NCI-H1694 (cell line): ENCODE measurements around the gene THBS2.
"Not testable (repeated sequence)": the region's sequence is repeated elsewhere in the genome, so short reads cannot be mapped to it uniquely, and the experiment has no call there.

Source experiments
- DNase-seq: peaks from one replicate; lab custom pipeline; 2025; lab: John Stamatoyannopoulos, UW

Gene THBS2

DNA sequence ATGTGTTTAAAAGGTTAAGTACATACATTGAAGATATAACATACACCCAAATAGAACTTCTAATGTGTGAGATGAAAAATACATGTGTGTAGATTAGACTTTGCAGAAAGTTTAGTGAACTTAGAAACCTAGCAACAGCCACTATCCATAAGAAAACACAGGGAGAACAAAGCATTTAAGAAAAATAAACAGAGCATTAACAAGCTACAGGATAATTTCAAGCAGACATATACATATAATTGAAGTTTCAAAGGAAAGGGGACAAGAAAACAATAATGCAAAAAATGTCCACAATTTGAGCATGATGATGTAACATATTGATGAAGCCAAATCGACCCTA lies 18.2 kb upstream of the THBS2 start:
- no peak for DNase-seq

DNA sequence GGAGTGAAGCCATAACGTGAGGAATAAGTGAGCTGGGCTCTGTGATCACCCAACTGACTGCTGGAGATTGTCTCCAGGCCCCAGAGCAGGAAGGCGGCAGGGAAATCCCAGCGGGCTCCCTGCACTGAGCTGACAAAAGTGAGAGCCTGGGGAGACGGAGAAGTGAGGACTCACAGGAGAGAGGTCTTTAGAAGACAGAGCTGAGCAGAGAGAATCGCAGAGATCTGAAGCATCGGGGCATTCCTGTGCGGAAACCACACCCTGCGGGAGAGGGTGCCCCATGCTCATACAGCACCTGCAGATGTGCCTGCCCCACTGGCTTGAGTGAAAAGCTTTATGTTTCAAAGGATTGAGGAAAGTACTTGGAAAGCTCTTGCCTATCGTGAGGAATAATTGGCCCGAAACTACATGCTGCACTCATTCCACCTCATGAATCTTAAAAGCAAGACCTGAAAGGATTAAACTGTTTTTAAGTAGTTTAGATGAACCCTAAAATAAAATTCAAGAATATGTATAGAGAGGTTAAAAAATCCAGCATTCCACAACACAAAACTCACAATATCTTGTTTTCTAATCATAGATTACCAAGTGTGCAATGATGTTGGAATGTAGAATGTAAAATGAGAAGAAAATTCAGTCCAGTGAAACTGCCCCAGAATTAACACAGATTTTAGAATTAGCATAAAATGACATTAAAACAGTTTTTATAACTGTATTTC lies 17.7 kb upstream of the THBS2 start:
- DNase-seq: no peak

DNA sequence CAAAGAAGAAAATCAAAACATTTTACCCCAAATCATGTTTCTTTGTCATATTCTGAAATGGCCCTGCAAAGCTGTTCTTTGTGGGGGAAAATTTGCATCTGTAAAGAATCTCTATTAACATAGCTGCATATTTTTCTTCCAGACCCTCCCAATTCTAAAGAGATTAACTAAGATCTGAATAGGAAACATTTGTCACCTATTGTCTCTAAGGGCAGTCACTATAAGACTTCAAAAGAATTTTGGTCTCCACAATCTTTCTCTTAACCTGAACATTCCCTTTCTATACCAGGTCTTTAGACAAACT lies 16.4 kb upstream of the THBS2 start:
- not testable (repeated sequence) for DNase-seq

DNA sequence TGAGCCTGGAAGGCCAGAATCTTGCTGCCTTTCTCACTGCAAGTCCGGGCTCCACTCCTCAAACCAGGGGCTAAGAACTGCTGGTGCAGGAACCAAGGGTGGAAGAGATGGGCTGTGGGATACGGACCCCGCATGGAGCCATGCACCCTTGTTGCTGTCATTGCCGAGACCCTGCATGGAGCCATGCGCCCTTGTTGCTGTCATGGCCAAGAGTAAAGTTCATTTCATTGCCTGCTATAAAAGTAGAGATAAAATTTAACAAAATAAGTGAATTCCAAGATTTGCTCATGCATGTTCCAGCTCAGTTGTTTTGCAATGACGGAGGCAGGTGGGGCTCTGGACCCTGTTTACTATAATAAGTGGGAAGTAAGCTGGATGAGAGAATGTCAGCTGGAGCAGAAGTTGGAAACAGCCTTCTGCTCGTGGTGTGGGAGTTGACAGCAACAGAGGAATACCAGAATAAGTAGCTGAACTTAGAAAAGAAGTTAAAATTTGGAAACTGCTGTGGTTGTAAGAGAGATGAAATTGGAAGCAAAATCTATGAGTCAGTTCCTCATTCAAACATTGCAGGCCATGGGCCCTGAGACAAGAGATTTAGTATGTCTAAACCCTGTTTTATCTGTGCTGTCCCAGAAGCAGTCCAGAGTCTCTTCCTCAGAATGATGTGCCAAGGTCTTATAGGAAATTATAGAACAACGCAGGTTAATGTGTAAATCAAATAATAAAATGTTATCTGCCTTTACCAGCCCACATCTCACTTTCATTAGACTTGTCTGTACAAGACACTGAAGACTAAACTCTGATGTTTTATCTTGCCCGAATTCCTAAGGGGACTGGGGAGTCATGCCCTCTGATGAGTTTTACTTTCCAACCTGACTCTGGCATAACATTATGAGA lies 15.8 kb upstream of the THBS2 start:
- DNase-seq: no peak

DNA sequence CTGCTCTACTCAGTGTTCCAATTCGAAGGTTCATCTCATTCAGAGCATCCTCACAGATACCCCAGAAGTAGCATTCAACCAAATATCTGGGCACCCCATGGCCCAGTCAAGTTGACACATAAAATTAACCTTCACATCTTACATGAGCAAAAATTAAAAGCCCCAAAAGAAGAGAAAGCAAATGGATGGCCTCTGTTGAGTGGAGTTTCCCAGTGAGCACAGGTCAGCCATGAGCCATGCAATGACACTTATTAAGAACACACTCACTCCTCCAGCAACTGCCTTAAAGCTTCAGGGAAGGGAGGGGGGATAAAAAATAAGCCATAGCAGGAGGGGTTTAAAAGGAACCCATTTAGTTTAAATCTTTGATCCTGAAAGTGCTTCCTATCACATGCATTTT lies 14.6 kb upstream of the THBS2 start:
- no peak for DNase-seq

DNA sequence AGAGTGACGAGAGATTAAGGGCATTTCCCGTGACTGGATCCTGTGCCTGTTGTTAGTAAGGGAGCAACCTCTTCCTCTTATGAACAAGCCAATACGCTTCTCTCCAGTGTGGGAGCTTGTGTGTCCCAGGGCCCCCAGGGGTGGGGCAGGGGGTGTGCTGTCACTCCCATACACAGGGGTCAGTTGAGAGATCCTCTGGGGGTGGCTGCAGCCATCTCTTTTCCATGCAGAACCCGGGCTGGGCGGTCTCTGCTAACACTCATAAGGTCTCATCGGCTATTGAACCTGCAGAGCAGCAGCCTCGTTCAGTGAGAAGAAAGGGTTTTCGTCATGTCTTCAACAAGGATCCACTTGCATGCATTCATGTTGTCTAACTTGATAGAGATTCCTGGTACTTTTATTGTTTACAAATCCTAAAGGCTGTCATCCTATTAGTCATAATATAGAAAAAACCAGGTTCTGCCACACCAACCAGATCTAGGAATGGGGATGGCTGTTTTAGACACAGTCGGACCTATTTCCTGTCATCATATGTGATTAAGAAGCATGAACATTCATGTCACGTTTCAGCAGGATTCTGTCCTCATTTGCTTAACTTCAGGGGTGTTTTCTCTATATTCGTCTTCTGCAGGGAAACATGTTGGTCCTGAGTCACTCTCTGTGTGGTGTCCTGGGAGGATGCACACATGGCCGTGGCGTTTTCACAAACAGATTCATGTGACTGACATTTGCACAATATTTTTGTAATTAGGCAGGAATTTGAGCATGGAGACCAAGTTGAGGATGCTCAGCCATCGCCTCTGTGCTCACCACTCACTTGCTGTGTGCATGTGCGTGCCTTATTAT lies 13.3 kb upstream of the THBS2 start:
- no peak for DNase-seq

DNA sequence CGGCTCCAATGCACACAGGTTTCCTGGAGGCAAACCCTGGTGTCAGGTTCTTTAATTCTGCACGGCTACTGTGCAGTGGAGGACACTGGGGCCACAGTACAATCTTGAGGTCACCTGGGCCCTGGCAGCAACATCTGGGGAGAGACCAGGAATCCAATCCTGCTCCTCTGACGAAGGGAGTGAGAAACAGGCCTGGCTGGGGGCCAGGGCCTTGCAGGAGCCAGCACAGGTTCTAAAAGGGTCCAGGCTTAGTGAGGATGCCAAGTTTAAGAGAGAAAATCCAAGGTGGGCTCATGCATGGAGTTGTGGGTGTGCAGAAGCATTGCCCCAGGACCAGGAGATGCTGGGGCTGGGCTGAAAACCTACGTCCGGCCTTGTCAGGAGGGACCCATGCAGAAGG lies 12.6 kb upstream of the THBS2 start:
- no peak for DNase-seq

DNA sequence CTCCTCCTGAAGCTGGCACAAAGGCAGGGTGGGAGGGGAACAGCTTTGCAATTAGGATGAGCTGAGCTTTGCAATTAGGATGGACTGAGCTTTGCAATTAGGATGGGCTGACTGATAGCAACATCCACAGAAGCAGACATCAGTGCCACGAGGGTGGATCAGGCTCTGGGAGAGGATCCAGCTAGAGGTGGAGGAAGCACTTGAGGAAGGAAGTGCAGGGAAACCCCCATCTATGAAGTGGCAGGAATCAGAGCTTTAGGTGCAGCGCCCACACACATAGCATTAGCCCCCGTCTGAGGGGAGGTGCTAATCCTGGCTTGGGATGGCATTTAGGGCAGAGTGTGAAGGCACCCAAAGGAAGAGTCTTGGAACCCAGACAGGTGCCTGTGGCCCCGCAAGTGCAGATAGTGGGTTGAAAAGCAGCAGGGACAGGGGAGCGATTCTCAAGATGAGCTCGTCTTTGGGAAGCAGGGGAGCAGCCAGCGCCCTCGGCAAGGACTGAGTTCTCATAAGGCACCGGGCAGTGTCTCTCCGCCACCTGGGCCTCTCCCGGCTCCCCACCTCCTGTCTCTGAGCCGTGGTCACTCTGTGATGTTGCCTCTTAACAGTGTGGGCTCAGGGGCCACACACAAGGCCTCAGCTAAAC lies 12.0 kb upstream of the THBS2 start:
- DNase-seq: no peak

DNA sequence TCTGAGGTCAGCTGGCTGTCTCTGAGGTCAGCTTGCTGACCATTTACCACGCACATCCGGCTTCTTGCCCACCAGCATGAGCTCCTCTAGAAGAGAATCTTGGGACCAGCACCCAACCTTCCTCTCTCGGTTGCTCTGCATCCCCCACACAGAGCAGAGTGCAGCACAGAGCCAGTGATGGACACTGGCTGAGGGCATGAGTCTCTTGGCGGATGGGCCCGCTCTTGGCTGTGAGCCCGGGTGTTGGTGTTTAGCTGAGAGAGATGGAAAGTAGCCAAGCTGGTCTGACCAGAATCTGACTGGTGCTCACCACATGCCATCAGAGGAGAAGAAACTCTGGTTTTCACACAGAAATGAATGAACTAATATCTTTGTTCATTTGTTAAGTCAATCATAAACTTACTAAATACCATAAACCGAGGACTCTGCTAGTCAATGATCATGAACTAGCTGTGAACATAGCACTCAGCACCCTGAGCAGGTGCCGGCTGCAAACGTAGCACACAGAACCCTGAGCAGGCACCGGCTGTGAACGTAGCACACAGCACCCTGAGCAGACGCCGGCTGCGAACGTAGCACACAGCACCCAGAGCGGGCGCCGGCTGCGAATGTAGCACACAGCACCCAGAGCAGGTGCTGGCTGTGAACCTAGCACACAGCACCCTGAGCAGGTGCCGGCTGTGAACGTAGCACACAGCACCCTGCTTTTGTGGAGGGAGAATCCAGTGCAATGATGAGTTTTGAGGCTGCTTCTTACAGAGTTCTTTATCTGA lies 10.4 kb upstream of the THBS2 start:
- no peak for DNase-seq

DNA sequence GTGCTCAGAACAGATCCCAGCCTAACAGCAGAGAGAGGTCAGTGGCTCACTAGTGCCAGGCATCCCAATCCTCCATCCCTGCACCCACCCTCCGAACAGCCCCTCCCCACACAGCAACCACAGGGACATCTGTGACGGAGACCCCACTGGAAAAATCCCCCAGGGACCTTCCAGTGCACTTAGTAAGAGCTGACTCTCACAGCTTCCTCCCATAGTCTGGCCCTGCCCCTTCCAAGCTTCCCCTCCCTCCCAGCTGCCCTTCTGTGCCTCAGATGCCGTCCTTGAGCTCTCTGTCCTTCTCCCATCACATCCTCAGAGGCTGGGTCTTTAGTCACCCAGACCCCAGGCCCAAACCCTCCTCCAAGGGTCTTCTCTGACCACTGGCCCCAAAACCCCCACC lies 9.7 kb upstream of the THBS2 start:
- no peak for DNase-seq

DNA sequence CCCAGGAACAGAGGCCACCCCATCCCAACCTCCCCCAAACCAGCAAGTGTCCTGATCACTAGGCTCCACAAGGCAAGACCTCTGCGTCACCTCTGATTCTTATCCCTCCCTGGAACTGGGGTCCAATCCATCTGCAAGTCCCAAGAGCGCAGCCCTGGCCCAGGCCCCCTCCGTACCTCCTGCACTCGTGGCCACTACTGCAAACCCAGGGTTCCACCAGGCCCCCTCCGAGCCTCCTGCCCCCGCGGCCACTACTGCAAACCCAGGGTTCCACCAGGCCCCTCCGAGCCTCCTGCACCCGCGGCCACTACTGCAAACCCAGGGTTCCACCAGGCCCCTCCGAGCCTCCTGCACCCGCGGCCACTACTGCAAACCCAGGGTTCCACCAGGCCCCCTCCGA lies 9.0 kb upstream of the THBS2 start:
- DNase-seq: not testable (repeated sequence)

DNA sequence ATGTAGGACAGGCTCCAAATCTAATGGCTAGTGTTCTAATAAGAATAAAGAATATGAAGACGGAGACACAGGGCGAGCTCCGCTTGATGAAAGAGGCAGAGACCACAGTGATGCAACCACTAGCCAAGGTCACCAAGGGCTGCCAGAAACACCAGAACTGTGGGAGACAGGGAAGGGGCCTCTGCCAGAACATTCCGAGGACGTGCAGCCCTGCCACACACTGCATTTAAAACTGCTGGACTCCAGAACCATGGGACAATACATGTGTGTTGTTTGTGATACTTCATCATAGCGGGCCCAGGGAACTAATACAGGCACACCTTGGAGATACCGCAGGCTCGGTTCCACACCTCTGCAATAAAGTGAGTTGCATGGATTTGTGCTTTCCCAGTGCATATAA lies 2.9 kb upstream of the THBS2 start:
- no peak for DNase-seq

DNA sequence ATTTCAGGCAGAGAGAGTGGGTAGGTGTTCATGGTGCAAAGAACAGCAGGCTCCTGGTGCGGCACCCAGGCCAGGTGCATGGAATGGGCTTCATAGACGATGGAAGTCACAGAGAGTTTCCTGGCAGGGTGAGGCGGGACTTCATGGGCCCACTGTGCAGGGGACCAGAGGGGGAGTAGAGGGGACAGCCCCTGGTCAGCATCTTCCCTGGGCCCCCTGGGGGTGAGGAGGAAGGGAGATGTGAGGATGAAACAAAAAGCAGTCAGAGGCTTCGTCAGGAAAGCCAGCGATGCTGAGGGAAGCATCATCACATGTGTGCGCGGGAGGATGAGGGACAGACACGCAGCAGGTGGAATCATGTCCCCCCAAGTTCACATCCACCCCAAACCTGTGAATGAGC lies 2.4 kb upstream of the THBS2 start:
- DNase-seq: no peak

DNA sequence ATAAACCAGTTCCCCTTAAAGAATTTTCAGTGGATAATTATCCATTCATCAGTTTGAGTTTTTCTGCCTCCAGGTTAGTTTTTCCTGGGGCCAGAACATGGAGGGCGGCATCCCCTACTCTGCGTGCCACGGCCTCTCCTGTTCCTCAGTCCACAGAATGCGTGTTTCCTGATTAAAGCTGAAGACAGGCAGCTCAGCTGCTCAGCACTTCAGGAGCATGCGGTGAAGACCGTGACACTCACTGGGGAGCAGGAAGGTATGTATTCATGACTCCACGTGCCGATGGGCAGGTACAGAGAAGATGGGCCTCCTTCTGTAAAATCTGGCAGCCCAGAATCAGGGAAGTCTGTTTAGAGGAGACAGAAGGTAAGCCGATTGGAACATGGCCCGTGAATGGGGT lies 2.0 kb upstream of the THBS2 start:
- DNase-seq: no peak

DNA sequence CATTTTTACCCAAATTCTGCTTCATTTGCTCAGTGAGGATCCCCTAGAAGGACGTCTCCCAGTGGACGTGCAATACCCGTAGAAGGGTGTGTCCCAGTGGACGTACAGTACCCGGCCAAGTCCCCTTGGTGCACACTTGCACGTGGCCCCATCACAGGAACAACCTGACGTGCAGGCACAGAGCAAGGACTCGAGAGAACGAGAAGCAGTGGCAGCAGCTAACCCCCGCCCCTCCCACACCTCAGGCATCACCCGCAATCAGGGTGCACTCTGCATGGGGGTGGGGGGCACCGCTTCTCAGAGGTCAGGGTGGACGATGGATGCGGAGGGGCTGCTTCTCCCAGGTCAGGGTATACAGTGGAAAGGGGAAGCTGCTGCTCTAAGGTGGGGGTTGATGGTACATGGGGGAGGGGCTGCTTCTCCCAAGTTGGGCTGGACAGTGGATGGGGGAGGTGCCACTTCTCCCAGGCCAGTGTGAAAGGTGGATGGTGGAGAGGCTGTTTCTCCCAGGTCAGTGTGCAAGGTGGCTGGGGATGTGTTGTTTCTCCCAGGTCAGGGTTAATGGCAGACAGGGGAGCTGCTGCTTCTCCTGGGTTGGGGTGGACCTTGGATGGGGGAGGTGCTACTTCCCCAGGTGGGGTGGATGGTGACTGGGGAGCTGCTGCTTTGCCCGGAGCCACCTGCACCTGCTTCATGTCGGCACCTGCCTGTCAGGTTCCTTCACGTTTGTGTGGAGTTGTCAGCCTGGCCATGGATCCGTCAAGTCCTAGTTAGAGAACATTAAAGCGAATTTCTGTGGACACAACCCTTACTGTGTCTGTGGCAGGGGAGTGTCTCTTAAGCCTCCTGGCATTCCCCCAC lies 1.0 kb upstream of the THBS2 start:
- no peak for DNase-seq

DNA sequence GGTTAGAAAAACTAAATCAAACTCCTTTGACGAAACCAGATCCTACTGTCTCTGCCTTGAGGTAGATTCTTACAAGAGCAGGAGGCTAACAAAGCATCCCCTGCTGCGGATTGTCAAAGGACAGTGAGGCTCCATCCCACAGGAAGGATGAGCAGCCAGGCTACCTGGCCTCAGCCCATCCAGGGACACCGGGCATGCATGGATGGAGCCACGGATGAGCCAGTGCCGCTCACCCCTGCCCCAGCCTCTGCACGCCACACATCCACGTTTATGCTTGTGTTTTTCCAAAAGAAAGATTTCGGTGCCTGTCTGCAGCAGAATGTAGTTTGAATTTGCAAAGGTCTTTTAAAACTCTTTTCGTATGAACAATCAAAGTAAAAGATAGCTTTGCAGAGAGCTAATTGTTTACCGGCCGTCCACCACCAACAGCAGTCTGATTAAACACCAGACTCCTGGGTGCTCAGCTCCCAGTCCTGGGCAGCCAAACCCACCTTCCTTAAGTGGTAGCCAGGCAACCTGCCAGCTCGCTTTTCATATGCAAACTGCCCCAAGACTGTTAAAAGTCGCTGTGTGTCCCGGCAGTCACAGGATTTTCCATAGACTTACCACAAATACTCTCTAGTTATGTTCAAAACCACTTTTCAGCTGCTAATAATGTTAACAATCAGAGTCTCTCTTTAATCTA lies 999 bp downstream of the THBS2 start:
- DNase-seq: no peak

DNA sequence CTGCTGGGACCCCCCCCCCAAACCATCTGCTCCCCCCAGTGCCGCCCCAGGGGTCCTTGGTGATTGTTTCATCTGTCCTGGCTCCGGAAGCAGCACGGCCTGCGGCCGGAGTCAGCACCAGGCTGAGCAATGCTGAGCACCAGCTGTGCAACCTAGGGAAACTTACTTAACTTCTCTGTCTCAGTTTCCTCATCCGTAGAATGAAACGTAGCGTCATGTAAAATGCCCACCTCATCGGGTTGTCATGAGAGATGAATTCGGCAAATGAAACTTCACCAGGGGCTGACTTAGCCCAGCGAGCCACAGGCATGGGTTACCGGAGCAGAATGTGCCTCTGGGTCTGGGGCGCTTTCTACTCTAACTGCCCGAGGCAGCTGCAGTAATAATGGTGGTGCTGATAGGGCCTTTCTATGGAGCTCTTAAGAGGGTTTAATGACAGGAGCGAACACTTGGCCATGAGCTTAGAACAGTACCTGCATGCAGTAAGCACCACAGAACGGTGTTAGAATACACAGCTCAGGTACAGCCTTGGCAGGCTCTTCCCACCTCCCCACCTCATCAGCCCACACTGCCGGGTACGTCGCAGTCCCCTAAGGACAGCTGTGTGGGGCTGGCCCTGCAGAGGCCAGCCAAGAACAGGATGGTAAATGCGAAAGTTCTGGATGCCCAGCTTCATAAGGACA lies 1.7 kb downstream of the THBS2 start:
- DNase-seq: no peak

DNA sequence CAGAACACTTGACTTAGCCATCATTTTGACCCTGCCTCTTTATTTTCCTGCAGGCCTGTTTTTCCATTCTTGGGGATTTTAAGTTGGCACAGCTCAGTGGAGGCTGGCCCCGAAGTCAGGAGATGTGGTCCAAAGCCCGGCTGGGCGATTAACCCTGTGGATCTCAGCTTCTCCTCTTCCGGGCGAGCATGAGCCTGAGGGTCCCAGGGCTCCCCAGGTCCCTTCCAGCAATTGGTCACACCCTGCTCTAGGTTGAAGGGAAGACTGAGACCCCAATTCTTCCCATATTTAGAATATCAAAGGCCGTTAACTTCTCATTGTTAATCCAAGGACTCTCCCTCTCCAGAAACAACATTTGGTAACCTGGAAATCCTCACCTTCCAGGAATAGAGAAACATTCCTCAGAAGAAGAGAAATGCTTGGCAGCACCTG lies 2.3 kb downstream of the THBS2 start:
- DNase-seq: no peak

DNA sequence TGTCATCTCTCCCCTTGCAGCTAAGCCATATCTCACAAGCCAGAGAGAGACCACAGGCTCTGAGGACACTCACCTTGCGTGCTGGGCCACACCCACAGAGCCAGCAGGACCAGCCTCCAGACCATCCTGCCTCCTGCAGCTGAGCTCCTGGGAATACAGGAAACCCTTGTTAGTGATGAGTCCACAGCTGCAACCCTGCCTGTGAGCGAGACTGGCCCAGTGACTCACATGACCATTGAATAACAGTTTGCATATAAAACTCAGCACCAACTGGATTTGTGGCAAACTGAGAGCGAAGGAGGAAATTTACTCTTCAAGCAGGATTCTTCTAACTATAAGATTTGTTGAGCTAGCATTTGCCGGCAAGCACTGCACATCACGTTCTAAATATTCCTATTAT lies 3.0 kb downstream of the THBS2 start:
- DNase-seq: no peak
